Measurements from ENCODE around the gene ADAM10. TPM values are rescaled to one million over a fixed set of nuclear protein-coding genes. Genes with fewer than 3 reads are reported as not detected.

The ADAM10 gene
- total RNA-seq, 1 experiment from 2014 or later: 170 TPM

GRCh38 chr15:58710701-58711100 is 38.8 kb downstream of the ADAM10 start:
- Mint-ChIP-seq H3K4me1 (ENCODE audit: low read depth, unreplicated experiment) (no peaks in the 10 kb centered on the region), H3K9me3 (ENCODE audit: unreplicated experiment) (no peaks in the 10 kb centered on the region), H3K4me3 (ENCODE audit: unreplicated experiment) (no peak overlapping the region), H3K36me3 (ENCODE audit: insufficient read depth, unreplicated experiment) (peaks cover 6% of the 10 kb centered on the region), H3K27me3 (ENCODE audit: insufficient read depth, unreplicated experiment) (no peaks in the 10 kb centered on the region), H3K27ac (ENCODE audit: unreplicated experiment) (no peak overlapping the region)
- Histone ChIP-seq H3K4me3 (ENCODE audit: low read depth, low read length) (no peak overlapping the region), H3K4me1 (no peaks in the 10 kb centered on the region), H3K9me3 (no peaks in the 10 kb centered on the region), H3K27me3 (replicated peaks; ENCODE audit: control insufficient read depth, insufficient read depth, low read length) (no peaks in the 10 kb centered on the region), H3K36me3 (ENCODE audit: control insufficient read depth, insufficient read depth, low read length) (no peaks in the 10 kb centered on the region)
- intact Hi-C loops (cut with micrococcal nuclease; ENCODE audit: unreplicated experiment): no loop called here
- BruUV-seq (replicated peaks): no TSS peak
- CTCF ChIA-PET: no interaction called here
- TF ChIP-seq, protein P1, sequence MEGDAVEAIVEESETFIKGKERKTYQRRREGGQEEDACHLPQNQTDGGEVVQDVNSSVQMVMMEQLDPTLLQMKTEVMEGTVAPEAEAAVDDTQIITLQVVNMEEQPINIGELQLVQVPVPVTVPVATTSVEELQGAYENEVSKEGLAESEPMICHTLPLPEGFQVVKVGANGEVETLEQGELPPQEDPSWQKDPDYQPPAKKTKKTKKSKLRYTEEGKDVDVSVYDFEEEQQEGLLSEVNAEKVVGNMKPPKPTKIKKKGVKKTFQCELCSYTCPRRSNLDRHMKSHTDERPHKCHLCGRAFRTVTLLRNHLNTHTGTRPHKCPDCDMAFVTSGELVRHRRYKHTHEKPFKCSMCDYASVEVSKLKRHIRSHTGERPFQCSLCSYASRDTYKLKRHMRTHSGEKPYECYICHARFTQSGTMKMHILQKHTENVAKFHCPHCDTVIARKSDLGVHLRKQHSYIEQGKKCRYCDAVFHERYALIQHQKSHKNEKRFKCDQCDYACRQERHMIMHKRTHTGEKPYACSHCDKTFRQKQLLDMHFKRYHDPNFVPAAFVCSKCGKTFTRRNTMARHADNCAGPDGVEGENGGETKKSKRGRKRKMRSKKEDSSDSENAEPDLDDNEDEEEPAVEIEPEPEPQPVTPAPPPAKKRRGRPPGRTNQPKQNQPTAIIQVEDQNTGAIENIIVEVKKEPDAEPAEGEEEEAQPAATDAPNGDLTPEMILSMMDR (IDR thresholded peaks at IDR 0.05; ENCODE audit: insufficient read depth in 1 of 2, low read depth in 1 of 2, low read length in 1 of 2, severe bottlenecking in 1 of 2, unreplicated experiment in 1 of 2): no peak
- POLR2A ChIA-PET: no interaction called here
- no peak for DNase-seq

DNA sequence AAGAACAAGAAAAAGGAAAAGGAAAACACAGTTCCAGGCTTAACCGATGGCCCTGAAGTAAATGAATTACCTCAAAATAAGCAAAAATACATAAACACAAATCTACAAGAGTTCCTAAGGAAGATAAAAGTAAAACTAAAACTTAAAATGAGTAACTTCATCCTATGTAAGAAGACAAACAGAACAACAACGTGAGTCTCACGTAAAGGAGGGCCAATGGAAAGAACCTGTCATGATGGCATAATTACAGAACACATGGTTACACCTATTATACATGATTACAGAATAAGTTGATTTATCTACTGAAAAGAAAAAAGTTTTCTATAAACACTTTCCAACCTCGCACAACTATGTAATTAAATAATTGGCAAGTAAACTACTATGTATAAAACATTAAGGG is 42.1 kb downstream of the ADAM10 start:
- H3K27ac Mint-ChIP-seq (ENCODE audit: unreplicated experiment): no peak overlapping the region
- no peak overlapping the region for H3K4me3 Mint-ChIP-seq (ENCODE audit: unreplicated experiment)
- no peaks in the 10 kb centered on the region for H3K9me3 ChIP-seq
- intact Hi-C loops (cut with micrococcal nuclease; ENCODE audit: unreplicated experiment): no loop called here
- CTCF ChIA-PET: no interaction called here
- TF ChIP-seq, protein P1 (IDR thresholded peaks at IDR 0.05; ENCODE audit: insufficient read depth in 1 of 2, low read depth in 1 of 2, low read length in 1 of 2, severe bottlenecking in 1 of 2, unreplicated experiment in 1 of 2): no peak
- H3K4me1 ChIP-seq: no peaks in the 10 kb centered on the region
- no peaks in the 10 kb centered on the region for H3K27me3 Mint-ChIP-seq (ENCODE audit: insufficient read depth, unreplicated experiment)
- no peaks in the 10 kb centered on the region for H3K27me3 ChIP-seq (replicated peaks; ENCODE audit: control insufficient read depth, insufficient read depth, low read length)
- BruUV-seq (replicated peaks): no TSS peak
- POLR2A ChIA-PET: no interaction called here
- H3K9me3 Mint-ChIP-seq (ENCODE audit: unreplicated experiment): no peaks in the 10 kb centered on the region
- H3K4me3 ChIP-seq (ENCODE audit: low read depth, low read length): no peak overlapping the region
- peaks cover 6% of the 10 kb centered on the region for H3K36me3 Mint-ChIP-seq (ENCODE audit: insufficient read depth, unreplicated experiment)
- H3K4me1 Mint-ChIP-seq (ENCODE audit: low read depth, unreplicated experiment): peaks cover 6% of the 10 kb centered on the region
- no peak for DNase-seq
- H3K36me3 ChIP-seq (ENCODE audit: control insufficient read depth, insufficient read depth, low read length): no peaks in the 10 kb centered on the region

DNA sequence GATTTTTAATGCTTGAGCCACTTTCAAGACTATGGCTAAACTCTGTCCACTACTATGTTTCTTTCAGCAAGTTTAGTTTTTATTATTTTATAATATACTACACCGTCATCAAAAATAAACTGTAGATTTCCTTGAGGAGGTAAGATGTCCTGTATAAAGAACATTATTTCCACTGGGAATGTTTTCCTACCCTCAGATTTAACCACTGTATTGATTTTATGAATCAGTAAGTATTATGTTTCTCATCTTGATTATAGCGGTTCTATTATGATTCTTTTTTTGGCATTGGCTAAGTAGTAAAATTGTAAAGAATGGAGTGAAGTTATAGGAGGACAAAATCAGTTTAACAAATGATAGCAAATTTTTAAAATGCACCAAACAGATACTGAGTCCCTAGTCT is 44.4 kb downstream of the ADAM10 start:
- no peak overlapping the region for H3K4me3 ChIP-seq (ENCODE audit: low read depth, low read length)
- POLR2A ChIA-PET: no interaction called here
- H3K27ac Mint-ChIP-seq (ENCODE audit: unreplicated experiment): no peak overlapping the region
- H3K36me3 Mint-ChIP-seq (ENCODE audit: insufficient read depth, unreplicated experiment): peaks cover 16% of the 10 kb centered on the region
- H3K4me1 ChIP-seq: no peaks in the 10 kb centered on the region
- H3K9me3 Mint-ChIP-seq (ENCODE audit: unreplicated experiment): peaks cover 4% of the 10 kb centered on the region
- TF ChIP-seq, protein P1 (IDR thresholded peaks at IDR 0.05; ENCODE audit: insufficient read depth in 1 of 2, low read depth in 1 of 2, low read length in 1 of 2, severe bottlenecking in 1 of 2, unreplicated experiment in 1 of 2): no peak
- no peaks in the 10 kb centered on the region for H3K36me3 ChIP-seq (ENCODE audit: control insufficient read depth, insufficient read depth, low read length)
- BruUV-seq (replicated peaks): no TSS peak
- CTCF ChIA-PET: no interaction called here
- H3K9me3 ChIP-seq: peaks cover 3% of the 10 kb centered on the region
- intact Hi-C loops (cut with micrococcal nuclease; ENCODE audit: unreplicated experiment): no loop called here
- peaks cover 6% of the 10 kb centered on the region for H3K4me1 Mint-ChIP-seq (ENCODE audit: low read depth, unreplicated experiment)
- no peak overlapping the region for H3K4me3 Mint-ChIP-seq (ENCODE audit: unreplicated experiment)
- H3K27me3 Mint-ChIP-seq (ENCODE audit: insufficient read depth, unreplicated experiment): no peaks in the 10 kb centered on the region
- no peaks in the 10 kb centered on the region for H3K27me3 ChIP-seq (replicated peaks; ENCODE audit: control insufficient read depth, insufficient read depth, low read length)
- DNase-seq: no peak
